IMR-90 (cell line): ENCODE results near the gene AMPD3. TPM values are rescaled to one million over a fixed set of nuclear protein-coding genes. Genes with fewer than 3 reads are reported as not detected.
A peak's percentile ranks its signal among the peaks of the same experiment; 100 is the strongest.

ENCODE experiments used
- ATAC-seq: fragments of 200-7000 bp; cut with Tn5 transposase; 2 replicates; pipeline ENCODE4 v1.9.1; 2020; ENCODE audit warnings: low read depth, mild to moderate bottlenecking, moderate library complexity
- BruUV-seq: library from RNA; stranded (reverse); fragments of 400-500 nt; replicated peaks from 2 replicates; lab custom pipeline; 2021; lab: Mats Ljungman, UMichigan
- CTCF ChIA-PET: fragments of 300-600 bp; formaldehyde crosslinking; extraction: SDS; loops from one replicate; lab custom pipeline; 2021; ENCODE audit warnings: antibody characterized with exemption; lab: Yijun Ruan, JAX
- POLR2A ChIA-PET: fragments of 300-600 bp; sonication (Branson Sonifier 250); formaldehyde crosslinking; loops from one replicate; lab custom pipeline; 2022; ENCODE audit warnings: antibody characterized with exemption; ENCODE audit not compliant: unreplicated experiment; lab: Charles Lee
- DNase-seq: peaks from one replicate; pipeline ENCODE4 v3.0.0; 2013
- H2AFZ ChIP-seq: replicated peaks from 2 replicates; pipeline ENCODE3; 2013; ENCODE audit warnings: low read length, mild to moderate bottlenecking; ENCODE audit not compliant: poor library complexity
- H2AK5ac ChIP-seq: 2 replicates; pipeline ENCODE4 v1.6.1; 2013; ENCODE audit warnings: low read depth, low read length, inconsistent platforms
- H2AK9ac ChIP-seq: replicated peaks from 2 replicates; pipeline ENCODE3; 2013; ENCODE audit warnings: mild to moderate bottlenecking, low read depth, low read length, moderate library complexity; ENCODE audit not compliant: poor library complexity
- H2BK120ac ChIP-seq: 2 replicates; pipeline ENCODE4 v1.6.1; 2013; ENCODE audit warnings: low read depth, low read length, inconsistent platforms
- H2BK15ac ChIP-seq: 3 replicates; pipeline ENCODE4 v1.6.1; 2013; ENCODE audit warnings: low read depth, low read length, inconsistent platforms
- H2BK20ac ChIP-seq: 2 replicates; pipeline ENCODE4 v1.6.1; 2013; ENCODE audit warnings: low read depth, mild to moderate bottlenecking, inconsistent platforms, low read length, moderate library complexity
- H2BK5ac ChIP-seq: 2 replicates; pipeline ENCODE4 v1.6.1; 2013; ENCODE audit warnings: mild to moderate bottlenecking, low read depth, low read length, inconsistent platforms; ENCODE audit not compliant: poor library complexity, severe bottlenecking
- H3K14ac ChIP-seq: replicated peaks from 2 replicates; pipeline ENCODE4 v1.6.1; 2013; ENCODE audit warnings: low read depth, low read length, inconsistent platforms
- H3K18ac ChIP-seq: 2 replicates; pipeline ENCODE4 v1.6.1; 2013; ENCODE audit warnings: low read depth, low read length, control low read depth
- H3K23ac ChIP-seq: 2 replicates; pipeline ENCODE4 v1.6.1; 2013; ENCODE audit warnings: low read depth, low read length, inconsistent platforms
- H3K27ac ChIP-seq: 2 replicates; pipeline ENCODE4 v1.5.1; 2013; ENCODE audit warnings: mild to moderate bottlenecking, control low read depth, low read length; ENCODE audit not compliant: insufficient read depth
- H3K27me3 ChIP-seq: 2 replicates; pipeline ENCODE4 v1.6.1; 2013; ENCODE audit warnings: low read length; ENCODE audit not compliant: control insufficient read depth, insufficient read depth
- H3K36me3 ChIP-seq: 2 replicates; pipeline ENCODE4 v1.6.1; 2013; ENCODE audit warnings: low read length, mixed read lengths; ENCODE audit not compliant: control insufficient read depth, insufficient read depth
- H3K4ac ChIP-seq: 2 replicates; pipeline ENCODE4 v1.6.1; 2013; ENCODE audit warnings: low read depth, low read length, inconsistent platforms
- H3K4me1 ChIP-seq: 2 replicates; pipeline ENCODE4 v1.6.1; 2013; ENCODE audit warnings: low read length, mixed read lengths; ENCODE audit not compliant: control insufficient read depth, insufficient read depth
- H3K4me2 ChIP-seq: 2 replicates; pipeline ENCODE4 v1.6.1; 2013; ENCODE audit warnings: low read depth, mild to moderate bottlenecking, control low read depth, low read length, moderate library complexity
- H3K4me3 ChIP-seq: 2 replicates; pipeline ENCODE4 v1.5.1; 2013; ENCODE audit warnings: low read depth, mild to moderate bottlenecking, control low read depth, low read length, moderate library complexity; ENCODE audit not compliant: insufficient read depth
- H3K56ac ChIP-seq: 2 replicates; pipeline ENCODE4 v1.6.1; 2013; ENCODE audit warnings: low read length, inconsistent platforms; ENCODE audit not compliant: insufficient read depth; ENCODE audit errors: extremely low read depth
- H3K79me1 ChIP-seq, 2 experiments: 2 replicates each; pipeline ENCODE4 v1.6.1; 2013; ENCODE audit warnings: low read length in 2 of 2, inconsistent platforms in 1 of 2, low read depth in 1 of 2
- H3K9ac ChIP-seq: 2 replicates; pipeline ENCODE4 v1.6.1; 2013; ENCODE audit warnings: low read depth, low read length, control low read depth
- H3K9me1 ChIP-seq: 2 replicates; pipeline ENCODE4 v1.6.1; 2013; ENCODE audit warnings: low read length, inconsistent platforms; ENCODE audit not compliant: insufficient read depth
- H3K9me3 ChIP-seq: 2 replicates; pipeline ENCODE4 v1.6.1; 2013; ENCODE audit warnings: low read length; ENCODE audit not compliant: control insufficient read depth, insufficient read depth
- H4K20me1 ChIP-seq: 2 replicates; pipeline ENCODE4 v1.6.1; 2013; ENCODE audit warnings: low read length, inconsistent platforms; ENCODE audit not compliant: insufficient read depth
- H4K5ac ChIP-seq: 2 replicates; pipeline ENCODE4 v1.6.1; 2013; ENCODE audit warnings: mild to moderate bottlenecking, low read depth, low read length, control low read depth
- H4K8ac ChIP-seq, 2 experiments: 2 replicates each; pipeline ENCODE4 v1.6.1; 2013; ENCODE audit warnings: low read depth in 2 of 2, low read length in 2 of 2, control low read depth in 1 of 2, inconsistent platforms in 1 of 2
- H4K91ac ChIP-seq: 2 replicates; pipeline ENCODE4 v1.6.1; 2013; ENCODE audit warnings: low read depth, low read length, inconsistent platforms; ENCODE audit not compliant: insufficient read depth
- BHLHE40 ChIP-seq: fragments of 150-350 bp; IDR thresholded peaks from 2 replicates; pipeline ENCODE4 v1.6.1; 2016; ENCODE audit warnings: mild to moderate bottlenecking, low read depth, low read length
- CHD1 ChIP-seq: IDR thresholded peaks from 2 replicates; pipeline ENCODE4 v1.6.1; 2012; ENCODE audit warnings: low read depth, low read length, improper control_type of control experiment
- FOS ChIP-seq: fragments of 150-350 bp; IDR thresholded peaks from 2 replicates; pipeline ENCODE4 v1.6.1; 2016; ENCODE audit warnings: low read depth, low read length
- MAFK ChIP-seq: IDR thresholded peaks from 2 replicates; pipeline ENCODE4 v1.6.1; 2012; ENCODE audit warnings: low read depth, low read length, improper control_type of control experiment
- NFE2L2 ChIP-seq: fragments of 150-350 bp; IDR thresholded peaks from 2 replicates; pipeline ENCODE4 v1.6.1; 2016; ENCODE audit warnings: low read depth, mild to moderate bottlenecking, low read length
- RCOR1 ChIP-seq: IDR thresholded peaks from 2 replicates; pipeline ENCODE4 v1.6.1; 2012; ENCODE audit warnings: mild to moderate bottlenecking, low read length, improper control_type of control experiment; ENCODE audit not compliant: insufficient replicate concordance
- WGBS, 2 experiments: methylation state at CpG; one replicate each; pipeline versions ENCODE4 v1.1.5 to v1.1.7; 2013; ENCODE audit warnings: missing lambda C conversion rate in 2 of 2; ENCODE audit not compliant: insufficient read length in 1 of 2; ENCODE audit errors: extremely low coverage in 2 of 2; 5-methylcytosine and 5-hydroxymethylcytosine counted together
- dilution Hi-C: fragments of 300-500 bp; cut with HindIII; formaldehyde crosslinking; loops from one replicate; pipeline ENCODE4 v1.14.3; 2018; ENCODE audit warnings: low sequenced_read_pairs; ENCODE audit not compliant: unreplicated experiment
- in situ Hi-C: fragments of 300-500 bp; cut with MboI; formaldehyde crosslinking; loops from 3 replicates; pipeline ENCODE4 v1.14.3; 2019; ENCODE audit warnings: low sequenced_read_pairs, inconsistent platforms, mixed read lengths
- intact Hi-C: fragments of 100-400 bp; cut with micrococcal nuclease; formaldehyde crosslinking; loops from 2 replicates; pipeline ENCODE4 v1.10.0; 2022
- polyA plus RNA-seq, 3 experiments: library from polyadenylated mRNA; depleted of rRNA; stranded (reverse); fragments of >200 nt; gene quantifications; 2 replicates each; pipeline ENCODE4 v1.2.3, GENCODE V29; 2012; ENCODE audit warnings: low replicate concordance in 1 of 3
- total RNA-seq: library from RNA; depleted of rRNA; stranded (reverse); fragments of >200 nt; gene quantifications from 2 replicates; pipeline ENCODE4 v1.2.3, GENCODE V29; 2012

AMPD3 gene
- total and polyA plus RNA-seq, 2 of the 4 experiments (the other 2 are of a cell fraction) = 8.6 to 12.1 TPM

DNA sequence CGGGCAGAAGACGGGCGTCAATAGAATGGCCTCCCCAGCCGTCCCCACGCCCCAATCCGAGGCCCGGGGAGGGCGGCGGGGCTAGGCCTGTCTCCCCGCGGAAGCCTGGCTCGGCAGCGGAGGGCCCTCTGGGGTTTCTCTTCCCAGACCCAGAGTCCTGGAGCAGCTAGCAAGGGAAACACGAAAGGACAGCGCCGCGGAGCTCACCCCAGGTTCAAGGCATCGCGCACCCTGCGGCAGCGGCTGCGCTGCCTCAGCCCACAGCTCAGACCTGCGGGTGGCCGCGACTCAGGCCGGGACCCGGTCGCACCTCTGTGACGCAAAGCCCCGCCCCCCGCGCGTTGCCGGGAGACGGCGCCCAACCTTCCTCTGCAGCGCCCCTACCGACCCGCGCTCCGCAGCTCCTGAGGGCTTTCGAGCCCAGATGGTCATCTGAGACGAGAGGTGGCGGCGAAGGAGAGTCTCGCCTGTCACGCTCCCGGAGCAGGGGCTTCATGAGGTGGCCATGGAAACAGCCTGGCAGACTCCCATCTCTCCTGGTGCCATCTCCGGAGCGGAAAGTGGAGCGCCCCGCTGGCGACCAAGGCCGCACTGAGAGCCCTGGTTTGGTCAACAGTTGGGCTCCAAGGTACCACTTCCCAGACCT lies 86.0 kb downstream of the AMPD3 start, which contains the start of gene RNF141 (continued):
- no peak for TF ChIP-seq RCOR1
- TF ChIP-seq FOS = no peak

DNA sequence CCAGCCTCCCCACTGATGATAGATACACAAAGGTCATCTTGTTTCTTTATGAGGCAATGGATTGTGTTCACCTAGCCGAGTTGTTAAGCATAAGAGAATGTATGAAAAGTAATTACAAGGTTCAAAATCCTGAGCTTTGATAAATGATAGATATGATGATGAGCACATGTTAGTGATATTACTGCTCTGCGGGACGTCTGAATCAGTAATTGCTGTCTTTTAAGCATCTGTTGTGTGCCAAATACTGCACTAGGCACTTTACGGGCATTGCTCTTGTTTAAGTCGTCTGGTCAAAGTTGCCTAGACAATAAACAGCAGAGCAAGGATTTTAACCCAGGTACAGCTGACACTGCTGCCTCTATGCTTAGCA lies 86.5 kb downstream of the AMPD3 start:
- peak overlapping the region; percentile 81 for H2BK20ac ChIP-seq
- dilution Hi-C loops (no loop called here), intact Hi-C loops (loop anchor here (1.0 to 2.0 kb wide), 2 partner anchors 12 to 65 kb away; no protein-coding TSS in a partner anchor), in situ Hi-C loops (no loop called here)
- peak overlapping the region; percentile 13 for H2AK9ac ChIP-seq
- no peak overlapping the region for H3K56ac ChIP-seq
- H3K9me1 ChIP-seq = peaks cover 7% of the 10 kb centered on the region
- H3K4me1 ChIP-seq = peaks cover 2% of the 10 kb centered on the region
- peak overlapping the region; percentile 100 for H2AFZ ChIP-seq
- H3K36me3 ChIP-seq = no peaks in the 10 kb centered on the region
- peak overlapping the region; percentile 83; the same call in 1 of the 2 replicates for H3K4ac ChIP-seq
- H4K8ac ChIP-seq = peak overlapping the region; percentile 81 to 86
- DNase-seq = no peak
- H3K4me2 ChIP-seq = peak overlapping the region; percentile 76
- no peak for TF ChIP-seq BHLHE40
- no peak for TF ChIP-seq NFE2L2
- TF ChIP-seq MAFK = no peak
- no peak for TF ChIP-seq CHD1
- 0 out of 2 replicates have a peak overlapping the region, but pooled peaks have one; percentile 89 for H2AK5ac ChIP-seq
- CTCF ChIA-PET = interaction anchor here (0.9 to 2.2 kb wide), 7 partner anchors 11 to 152 kb away, joined by 3 to 10 read pairs (median 4); partner anchors contain the start of gene IRAG1
- H3K27me3 ChIP-seq = no peaks in the 10 kb centered on the region
- H3K27ac ChIP-seq = peak overlapping the region; percentile 22
- WGBS, 2 experiments = 93% methylated on average over 2 of the region's 5 CpGs; no CpG with 5 or more reads in 1 of the 2 experiments
- peak overlapping the region; percentile 77 for H3K4me3 ChIP-seq
- peak overlapping the region; percentile 88; the same call in 1 of the 2 replicates for H3K23ac ChIP-seq
- H3K14ac ChIP-seq = peak overlapping the region; percentile 93
- peak overlapping the region; percentile 92; the same call in 2 of the 3 replicates for H2BK15ac ChIP-seq
- peak overlapping the region; percentile 32; the same call in 1 of the 2 replicates for H3K18ac ChIP-seq
- peaks cover 19 to 34% of the 10 kb centered on the region in 2 experiments for H3K79me1 ChIP-seq
- no TSS peak for BruUV-seq
- H4K5ac ChIP-seq = peak overlapping the region; percentile 39
- peak overlapping the region; percentile 83 for H4K91ac ChIP-seq
- H3K9me3 ChIP-seq = no peaks in the 10 kb centered on the region
- H4K20me1 ChIP-seq = no peaks in the 10 kb centered on the region; the same call in 1 of the 2 replicates
- H3K9ac ChIP-seq = peak overlapping the region; percentile 31; the same call in 1 of the 2 replicates
- peak overlapping the region; percentile 67 for H2BK5ac ChIP-seq
- peak overlapping the region; percentile 93 for H2BK120ac ChIP-seq
- no peak for ATAC-seq
- POLR2A ChIA-PET = no interaction called here
